GM21737 (cell line): ENCODE data around the gene KMO.
A peak's percentile ranks its signal among the peaks of the same experiment; 100 is the strongest.

Source experiments
- ATAC-seq: cut with Tn5 transposase; IDR thresholded peaks from one replicate; pipeline ENCODE4 v1.9.1; 2021; ENCODE audit warnings: mild to moderate bottlenecking, moderate library complexity; ENCODE audit not compliant: unreplicated experiment

The KMO gene

GRCh38 chr1:241591736-241592135 is 59.6 kb downstream of the KMO start:
- ATAC-seq = no peak

GRCh38 chr1:241592273-241592958 is 60.2 kb downstream of the KMO start:
- peak; percentile 51 for ATAC-seq

GRCh38 chr1:241593186-241593585 is 61.0 kb downstream of the KMO start:
- ATAC-seq = no peak

GRCh38 chr1:241596633-241597032 is 64.5 kb downstream of the KMO start:
- ATAC-seq = no peak

- ATAC-seq = peak; percentile 43
Measured at GRCh38 chr1:241598249-241598648, 66.1 kb downstream of the KMO start.

- peak; percentile 84 for ATAC-seq
Measured at GRCh38 chr1:241600496-241600901, 68.3 kb downstream of the KMO start.

DNA sequence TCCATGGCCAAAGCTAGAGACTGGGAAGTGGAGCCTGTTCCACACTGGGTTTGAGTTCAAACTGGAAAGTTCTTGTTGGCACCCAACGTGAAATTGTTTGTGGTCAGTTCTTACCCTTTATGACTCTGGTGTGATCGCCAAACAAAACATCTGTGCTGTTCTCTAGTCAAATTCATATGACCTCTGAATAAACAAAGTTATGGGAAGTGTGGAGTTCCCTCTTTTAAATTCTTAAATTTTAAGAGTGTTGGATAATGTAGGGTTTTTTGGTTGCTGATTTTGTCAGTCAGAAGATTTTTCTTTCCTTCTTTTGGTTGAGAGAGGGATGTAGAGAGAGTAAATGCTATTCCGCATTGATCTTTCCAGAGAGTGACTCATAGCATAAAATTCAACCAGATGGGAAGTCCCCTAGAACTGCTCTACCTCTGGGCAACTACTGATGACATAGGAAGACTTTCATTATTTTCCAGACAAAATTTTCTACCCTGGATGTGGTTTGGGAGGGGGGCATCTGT is 71.6 kb downstream of the KMO start:
- no peak for ATAC-seq

DNA sequence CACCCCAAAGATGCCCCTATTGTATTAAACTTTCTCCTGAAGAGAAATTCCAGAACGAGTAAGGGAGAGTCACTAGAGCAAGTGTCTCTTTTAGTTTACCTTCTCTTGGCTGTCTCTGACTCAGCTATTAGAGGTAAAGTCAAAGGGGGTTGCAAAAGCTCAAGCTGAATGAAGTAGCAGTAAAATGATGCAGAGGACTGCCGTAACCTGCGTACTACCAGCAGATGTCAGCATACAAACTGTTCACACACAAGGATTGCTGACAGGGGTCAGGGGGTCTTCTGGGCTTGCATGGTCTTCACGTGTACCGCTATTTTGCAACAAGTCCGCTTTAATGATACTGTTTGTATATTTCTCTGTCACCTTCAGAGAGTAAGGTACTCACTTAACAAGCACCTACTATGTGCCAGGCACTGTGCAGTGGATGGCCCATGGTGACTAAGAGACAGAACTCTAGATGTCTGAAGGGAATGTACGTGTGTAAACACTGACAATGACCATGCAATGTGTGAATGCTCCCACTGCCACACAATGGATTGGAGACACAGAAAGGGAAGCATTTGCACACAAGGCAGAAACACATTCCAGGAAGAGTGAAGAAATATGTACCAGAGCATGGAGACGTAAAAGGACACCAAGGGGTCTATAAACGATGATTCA is 73.1 kb downstream of the KMO start:
- no peak for ATAC-seq

DNA sequence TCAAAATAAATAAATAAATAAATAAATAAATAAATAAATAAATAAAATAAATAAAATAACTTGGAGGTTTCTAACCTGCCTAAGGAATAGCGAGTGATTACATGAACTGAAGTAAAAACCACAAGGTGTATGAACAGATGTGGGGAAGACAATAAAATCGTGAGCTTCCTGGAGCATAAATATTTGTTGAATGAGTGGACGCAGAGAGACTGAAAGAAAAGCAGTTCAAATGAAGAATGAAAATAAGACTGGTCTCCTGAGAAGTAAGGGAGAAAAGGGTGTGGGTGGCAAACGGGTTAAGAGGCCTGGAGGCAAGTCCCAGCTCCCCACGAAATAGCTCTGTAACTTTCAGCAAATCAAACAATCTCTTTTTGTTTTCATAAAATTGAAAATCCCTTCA is 74.4 kb downstream of the KMO start:
- ATAC-seq = no peak

- no peak for ATAC-seq
Measured at GRCh38 chr1:241607497-241607896, 75.3 kb downstream of the KMO start.

DNA sequence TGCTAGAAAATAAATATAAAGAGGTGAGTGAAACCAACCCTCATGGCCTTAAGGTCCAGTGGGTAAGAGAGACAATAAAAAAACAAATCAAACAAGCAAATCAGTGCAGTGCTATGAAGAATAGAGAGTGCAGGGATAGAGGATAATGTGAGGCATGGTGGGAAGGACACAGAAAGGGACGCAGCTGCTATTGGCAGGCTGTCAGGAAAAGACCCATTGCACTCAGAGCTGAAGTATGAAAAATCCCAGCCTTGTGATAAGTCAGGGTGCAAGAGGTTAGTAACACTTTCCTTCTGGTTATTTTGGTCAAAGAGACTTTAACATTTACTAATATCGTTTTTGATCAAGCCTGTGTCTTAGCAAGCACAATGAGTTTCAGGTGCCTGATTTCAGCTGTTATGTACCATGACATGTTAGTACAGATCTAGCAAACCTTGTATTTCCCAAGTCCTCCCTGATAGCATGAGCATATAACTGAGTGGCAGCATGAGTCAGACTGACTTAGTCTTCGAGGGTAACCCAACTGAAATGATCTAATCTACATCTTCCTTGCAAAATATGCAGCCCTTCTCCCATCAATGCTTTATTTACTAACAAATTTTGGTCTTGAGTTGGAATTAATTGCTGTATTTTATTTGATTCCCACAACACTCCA is 76.3 kb downstream of the KMO start:
- no peak for ATAC-seq

DNA sequence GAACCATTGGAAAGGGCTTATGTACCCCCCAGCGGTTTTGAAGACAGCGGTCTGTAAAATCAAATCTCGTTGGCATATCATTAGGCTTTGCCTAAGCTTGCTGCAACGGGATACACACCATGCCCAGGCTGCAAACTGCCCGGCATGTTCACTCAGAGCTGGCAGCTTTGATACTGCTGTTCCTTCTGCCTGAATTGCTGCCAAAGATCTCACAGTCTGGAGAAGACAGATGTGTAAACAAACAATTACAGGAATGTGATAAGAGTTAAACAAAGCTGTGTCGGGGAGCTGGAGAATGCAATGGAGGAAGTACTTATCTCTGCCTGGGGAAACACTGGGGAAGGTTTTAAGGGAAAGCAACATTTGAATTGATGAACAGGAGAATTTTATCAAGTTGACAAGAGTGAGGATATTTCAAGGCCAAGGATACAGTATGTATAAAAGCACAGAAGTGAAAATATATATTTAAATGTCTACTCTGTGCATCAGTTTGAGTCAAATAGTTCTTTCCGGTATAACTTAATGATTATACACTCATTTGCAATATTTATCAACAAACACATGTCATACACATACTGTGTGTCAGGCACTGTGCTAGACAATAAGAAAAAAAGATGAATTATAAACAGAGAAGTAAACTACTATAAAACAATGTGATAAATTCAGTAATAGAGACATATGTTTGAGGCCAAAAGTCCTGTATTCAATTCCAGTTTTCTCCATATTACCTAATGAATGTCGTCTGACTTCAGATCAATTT is 78.1 kb downstream of the KMO start:
- no peak for ATAC-seq

DNA sequence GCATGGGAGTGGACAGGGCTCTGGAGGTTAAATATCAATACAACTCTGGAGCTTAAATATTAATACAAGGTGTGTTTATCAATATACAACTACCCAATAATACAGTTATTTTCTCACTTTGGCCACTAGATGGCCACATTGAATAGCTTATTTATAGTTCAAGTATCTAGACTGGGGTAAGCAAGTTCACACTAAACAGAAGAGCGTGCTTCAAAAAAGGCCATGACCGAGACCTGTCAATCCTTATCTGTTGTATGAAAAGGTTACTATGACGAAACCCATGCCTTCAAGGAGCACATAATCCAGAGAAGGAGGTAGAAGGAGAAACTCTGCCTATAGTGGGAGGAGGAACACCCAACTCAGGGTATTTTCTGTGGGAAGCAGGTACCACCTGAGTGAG is 78.9 kb downstream of the KMO start:
- peak; percentile 84 for ATAC-seq

GRCh38 chr1:241611736-241612135 is 79.6 kb downstream of the KMO start:
- ATAC-seq = no peak

GRCh38 chr1:241612533-241613477 is 80.6 kb downstream of the KMO start:
- no peak for ATAC-seq

- ATAC-seq = no peak
Measured at GRCh38 chr1:241614144-241614543, 82.0 kb downstream of the KMO start.

DNA sequence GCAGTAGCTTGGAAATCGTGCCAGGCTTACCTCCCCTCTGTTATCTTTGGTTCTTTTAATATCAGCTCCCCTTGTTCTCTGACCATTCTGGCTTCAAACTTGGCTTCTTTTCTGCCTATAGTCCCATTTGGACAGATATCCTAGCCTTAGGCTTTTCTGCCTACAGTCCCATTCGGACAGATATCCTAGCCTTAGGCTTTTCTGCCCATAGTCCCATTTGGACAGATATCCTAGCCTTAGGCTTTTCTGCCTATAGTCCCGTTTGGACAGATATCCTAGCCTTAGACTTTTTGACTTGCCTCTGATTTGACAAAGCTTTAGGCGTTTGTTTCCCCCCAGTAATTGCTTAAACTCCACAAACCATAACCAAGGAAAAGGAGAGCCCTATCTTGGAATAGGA is 82.4 kb downstream of the KMO start:
- ATAC-seq = no peak

DNA sequence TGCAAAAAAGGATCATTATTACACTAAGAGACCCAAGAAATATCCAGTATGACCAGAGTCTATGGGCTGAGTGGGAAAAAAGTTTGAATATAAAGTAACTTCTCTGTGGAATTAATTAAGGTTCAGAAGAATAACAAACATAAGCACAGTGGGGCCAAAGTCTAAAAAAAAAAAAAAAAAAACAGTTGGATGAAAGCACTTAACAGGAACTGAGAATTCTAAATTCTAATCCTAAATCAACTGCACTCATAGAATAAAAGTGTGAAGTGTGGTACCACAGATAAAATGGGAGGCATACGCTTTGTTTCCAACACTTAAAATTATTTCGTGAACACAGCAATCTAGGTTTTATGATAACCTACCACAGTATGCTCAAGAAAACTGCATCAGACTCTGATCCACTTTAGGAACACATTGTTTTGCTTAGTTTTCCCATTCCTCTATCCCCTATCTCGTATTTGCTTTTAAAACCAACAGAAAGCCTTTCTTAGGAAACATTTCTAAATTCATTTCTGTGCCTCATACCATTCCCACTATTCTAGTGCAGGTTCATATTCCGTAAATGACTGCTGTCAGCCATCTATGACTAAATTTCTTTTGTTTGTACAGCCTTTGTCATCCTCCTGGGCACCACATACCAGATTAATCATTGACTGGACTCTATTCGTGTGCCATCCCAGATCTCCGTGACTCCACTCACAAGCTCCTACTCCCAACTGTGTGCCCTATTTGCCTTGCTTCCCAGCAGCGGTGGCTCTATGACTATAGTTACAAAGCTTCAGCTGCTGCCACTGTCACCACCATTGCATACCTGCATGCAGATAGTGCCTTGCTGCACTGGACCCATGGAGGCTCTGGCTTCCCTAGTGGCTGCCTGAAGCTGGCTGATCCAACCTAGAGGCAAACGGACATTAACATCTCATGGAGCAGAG is 83.1 kb downstream of the KMO start:
- ATAC-seq = no peak

GRCh38 chr1:241617426-241617825 is 85.2 kb downstream of the KMO start:
- no peak for ATAC-seq
